Kidney epithelial cell (primary cell): Measurements from ENCODE around the gene ZC3H12A. TPM values are rescaled to one million over a fixed set of nuclear protein-coding genes. Genes with fewer than 3 reads are reported as not detected.
A peak's percentile ranks its signal among the peaks of the same experiment; 100 is the strongest.

ENCODE experiments used
- DNase-seq: peaks from one replicate; pipeline ENCODE4 v3.0.0-alpha.2; 2010; ENCODE audit warnings: low read depth
- H3K27me3 ChIP-seq: 2 replicates; pipeline ENCODE4 v1.6.0; 2011; ENCODE audit warnings: low read length; ENCODE audit not compliant: control insufficient read depth, insufficient read depth
- H3K36me3 ChIP-seq: 2 replicates; pipeline ENCODE4 v1.5.1; 2011; ENCODE audit warnings: low read length; ENCODE audit not compliant: control insufficient read depth, insufficient read depth
- H3K4me3 ChIP-seq: 2 replicates; pipeline ENCODE4 v1.5.1; 2011; ENCODE audit warnings: low read depth, mild to moderate bottlenecking, control low read depth, low read length
- CTCF ChIP-seq: IDR thresholded peaks from 2 replicates; pipeline ENCODE4 v1.5.1; 2011; ENCODE audit warnings: mild to moderate bottlenecking, moderate library complexity, low read length, control low read depth, inconsistent platforms; ENCODE audit not compliant: insufficient read depth, poor library complexity, severe bottlenecking
- total RNA-seq: library from RNA; depleted of rRNA; stranded (reverse); fragments of >200 nt; gene quantifications from 2 replicates; pipeline ENCODE4 v1.2.3, GENCODE V29; 2015

ZC3H12A gene
- total RNA-seq, 1 donor from 2014 or later, result 34.2 TPM

DNA sequence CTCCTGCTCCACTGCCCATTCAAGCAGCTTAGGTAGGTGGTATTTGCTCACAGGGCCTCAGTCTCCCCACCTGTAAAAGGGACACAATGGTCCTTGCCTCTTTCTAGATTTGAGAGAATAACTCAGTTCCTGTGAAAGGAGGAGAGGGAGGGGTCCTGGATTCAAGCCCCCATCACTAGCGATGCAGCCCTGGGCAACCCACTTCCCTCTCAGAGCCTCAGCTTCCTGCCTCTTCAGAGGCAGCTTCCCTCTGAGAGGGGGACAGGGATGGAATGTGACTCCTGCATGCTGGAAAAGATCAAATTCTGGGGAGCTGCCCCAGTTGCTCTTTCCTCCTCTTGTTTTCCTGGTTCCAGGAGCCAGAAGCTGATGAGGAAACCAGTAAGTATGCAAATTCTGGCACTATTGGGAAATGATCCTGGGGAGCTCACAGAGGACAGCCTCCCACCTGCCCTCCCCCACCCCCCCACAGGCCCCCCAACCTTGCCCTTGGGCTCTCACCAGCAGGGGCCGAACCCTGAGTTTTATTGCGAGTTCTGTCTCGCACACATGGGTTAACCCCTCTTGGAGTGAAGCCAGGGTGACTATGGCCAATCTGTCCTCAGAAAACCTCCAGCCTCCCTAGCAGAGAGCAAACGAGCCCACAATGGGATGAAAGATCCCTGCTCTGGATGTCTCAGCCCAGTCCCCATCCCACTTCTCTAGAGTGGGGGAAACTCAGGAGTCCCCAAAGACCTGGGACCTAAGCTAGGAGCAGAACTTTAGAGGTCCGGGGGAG lies 11.7 kb downstream of the ZC3H12A start:
- Histone ChIP-seq H3K36me3 (peaks cover 4% of the 10 kb centered on the region), H3K27me3 (no peaks in the 10 kb centered on the region), H3K4me3 (no peak overlapping the region)
- DNase-seq, result no peak
- TF ChIP-seq CTCF, result no peak

- Histone ChIP-seq H3K4me3 (no peak overlapping the region), H3K36me3 (peaks cover 2% of the 10 kb centered on the region), H3K27me3 (no peaks in the 10 kb centered on the region)
- DNase-seq, result no peak
- TF ChIP-seq CTCF, result peak; percentile 99
Observed at GRCh38 chr1:37486680-37487618, 12.6 kb downstream of the ZC3H12A start.

- no peaks in the 10 kb centered on the region for H3K27me3 ChIP-seq
- no peak for DNase-seq
- no peak overlapping the region for H3K4me3 ChIP-seq
- H3K36me3 ChIP-seq, result peaks cover 2% of the 10 kb centered on the region
- TF ChIP-seq CTCF, result no peak
Observed at GRCh38 chr1:37487619-37487984, 13.2 kb downstream of the ZC3H12A start.

- H3K36me3 ChIP-seq, result no peaks in the 10 kb centered on the region
- no peak for TF ChIP-seq CTCF
Observed at GRCh38 chr1:37493336-37494098, 19.1 kb downstream of the ZC3H12A start.

DNA sequence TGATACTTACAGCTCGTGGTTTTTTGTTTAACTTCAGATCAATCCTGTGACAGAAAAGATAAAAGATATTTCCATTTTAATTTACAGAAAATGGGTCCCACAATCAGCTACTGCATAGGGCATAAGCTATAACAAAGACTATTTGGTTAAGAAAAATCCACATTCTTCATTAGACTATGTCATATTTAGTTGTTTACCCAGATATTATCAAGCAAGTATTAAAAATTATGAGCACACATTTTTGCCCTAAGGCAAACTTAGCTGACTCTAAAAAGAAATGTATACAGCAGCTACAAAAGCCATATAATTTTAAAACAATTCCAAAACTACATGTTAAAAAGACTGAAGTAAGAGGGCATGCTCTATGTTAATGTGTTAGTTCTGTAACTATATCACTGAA lies 21.5 kb downstream of the ZC3H12A start:
- no peaks in the 10 kb centered on the region for H3K36me3 ChIP-seq

More at GRCh38 chr1:37493336-37494098, 19.1 kb downstream of the ZC3H12A start:
- Histone ChIP-seq H3K27me3 (no peaks in the 10 kb centered on the region), H3K4me3 (no peak overlapping the region)
- no peak for DNase-seq

More for the DNA sequence above, 21.5 kb downstream of the ZC3H12A start:
- Histone ChIP-seq H3K27me3 (no peaks in the 10 kb centered on the region), H3K4me3 (no peak overlapping the region)
- DNase-seq, result no peak
- no peak for TF ChIP-seq CTCF
